Nephron progenitor cell (in vitro differentiated cells): Measurements from ENCODE around the gene DPH6.
"Not testable (repeated sequence)": the region's sequence is repeated elsewhere in the genome, so short reads cannot be mapped to it uniquely, and the experiment has no call there.

Experiments used
- DNase-seq: peaks from one replicate; pipeline ENCODE4 v3.0.0; 2021
- H3K27ac Mint-ChIP-seq: 2 replicates; pipeline ENCODE4 v1.8.0; 2021; ENCODE audit warnings: mild to moderate bottlenecking, moderate library complexity, mixed read lengths
- H3K27me3 Mint-ChIP-seq: 2 replicates; pipeline ENCODE4 v1.8.0; 2021; ENCODE audit warnings: mild to moderate bottlenecking, low read depth, mixed read lengths; ENCODE audit not compliant: poor library complexity
- H3K36me3 Mint-ChIP-seq: 2 replicates; pipeline ENCODE4 v1.8.0; 2021; ENCODE audit warnings: low read depth, mixed read lengths
- H3K4me1 Mint-ChIP-seq: 2 replicates; pipeline ENCODE4 v1.8.0; 2021; ENCODE audit warnings: mixed read lengths
- H3K4me3 Mint-ChIP-seq: 2 replicates; pipeline ENCODE4 v1.8.0; 2021; ENCODE audit warnings: mild to moderate bottlenecking, moderate library complexity, mixed read lengths
- H3K9me3 Mint-ChIP-seq: 2 replicates; pipeline ENCODE4 v1.8.0; 2021; ENCODE audit warnings: mild to moderate bottlenecking, moderate library complexity, mixed read lengths
- CTCF ChIP-seq: fragments of 200-600 bp; sonication (generic); IDR thresholded peaks from 2 replicates; pipeline ENCODE4 v1.5.0; 2021; ENCODE audit warnings: antibody characterized with exemption

DPH6 gene

GRCh38 chr15:35427091-35427490, 118.9 kb downstream of the DPH6 start:
- Mint-ChIP-seq H3K4me3 (no peak overlapping the region), H3K4me1 (peaks cover 23% of the 10 kb centered on the region), H3K36me3 (peaks cover 5% of the 10 kb centered on the region), H3K27me3 (no peaks in the 10 kb centered on the region), H3K27ac (no peak overlapping the region), H3K9me3 (peaks cover 10% of the 10 kb centered on the region)
- no peak for TF ChIP-seq CTCF
- DNase-seq: no peak

- Mint-ChIP-seq H3K9me3 (no peaks in the 10 kb centered on the region), H3K27me3 (peaks cover 3% of the 10 kb centered on the region), H3K4me3 (no peak overlapping the region), H3K27ac (no peak overlapping the region), H3K36me3 (no peaks in the 10 kb centered on the region), H3K4me1 (no peaks in the 10 kb centered on the region)
- no peak for DNase-seq
- TF ChIP-seq CTCF: no peak
These were observed 135.2 kb downstream of the DPH6 start for GRCh38 chr15:35410775-35411174.

GRCh38 chr15:35399901-35400300, 146.1 kb downstream of the DPH6 start:
- no peaks in the 10 kb centered on the region for H3K9me3 Mint-ChIP-seq
- no peak overlapping the region for H3K4me3 Mint-ChIP-seq
- H3K27ac Mint-ChIP-seq: no peak overlapping the region
- peaks cover 12% of the 10 kb centered on the region for H3K4me1 Mint-ChIP-seq
- no peaks in the 10 kb centered on the region for H3K27me3 Mint-ChIP-seq
- DNase-seq: no peak
- H3K36me3 Mint-ChIP-seq: peaks cover 18% of the 10 kb centered on the region
- TF ChIP-seq CTCF: no peak

GRCh38 chr15:35397027-35397426, 148.9 kb downstream of the DPH6 start:
- no peak for TF ChIP-seq CTCF
- DNase-seq: no peak
- H3K36me3 Mint-ChIP-seq: peaks cover 17% of the 10 kb centered on the region
- H3K27ac Mint-ChIP-seq: no peak overlapping the region
- peaks cover 10% of the 10 kb centered on the region for H3K9me3 Mint-ChIP-seq
- no peaks in the 10 kb centered on the region for H3K27me3 Mint-ChIP-seq
- no peak overlapping the region for H3K4me3 Mint-ChIP-seq
- H3K4me1 Mint-ChIP-seq: peaks cover 29% of the 10 kb centered on the region

- Mint-ChIP-seq H3K4me1 (peaks cover 29% of the 10 kb centered on the region), H3K27me3 (no peaks in the 10 kb centered on the region), H3K27ac (no peak overlapping the region), H3K4me3 (no peak overlapping the region), H3K36me3 (peaks cover 35% of the 10 kb centered on the region), H3K9me3 (peaks cover 36% of the 10 kb centered on the region)
- no peak for DNase-seq
- TF ChIP-seq CTCF: no peak
These were observed 151.5 kb downstream of the DPH6 start for GRCh38 chr15:35394416-35394815.

- Mint-ChIP-seq H3K9me3 (peaks cover 46% of the 10 kb centered on the region), H3K27ac (peak overlapping the region; percentile 11), H3K27me3 (no peaks in the 10 kb centered on the region), H3K4me1 (peaks cover 23% of the 10 kb centered on the region), H3K4me3 (no peak overlapping the region), H3K36me3 (peaks cover 41% of the 10 kb centered on the region)
- no peak for DNase-seq
- no peak for TF ChIP-seq CTCF
These were observed 152.6 kb downstream of the DPH6 start for GRCh38 chr15:35393398-35393797.

GRCh38 chr15:35391408-35391984, 154.5 kb downstream of the DPH6 start:
- not testable (repeated sequence) for DNase-seq, H3K27me3 Mint-ChIP-seq, H3K4me3 Mint-ChIP-seq, H3K27ac Mint-ChIP-seq
- Mint-ChIP-seq H3K4me1 (peaks cover 17% of the 10 kb centered on the region), H3K9me3 (peaks cover 54% of the 10 kb centered on the region), H3K36me3 (peaks cover 41% of the 10 kb centered on the region)
